ENCODE data around the gene GRIN2D. TPM values are rescaled to one million over a fixed set of nuclear protein-coding genes. Genes with fewer than 3 reads are reported as not detected.
A peak's percentile ranks its signal among the peaks of the same experiment; 100 is the strongest.
"Not testable (repeated sequence)": the region's sequence is repeated elsewhere in the genome, so short reads cannot be mapped to it uniquely, and the experiment has no call there.

Gene GRIN2D
- total RNA-seq, 1 donor from 2014 or later: 0.34 TPM

DNA sequence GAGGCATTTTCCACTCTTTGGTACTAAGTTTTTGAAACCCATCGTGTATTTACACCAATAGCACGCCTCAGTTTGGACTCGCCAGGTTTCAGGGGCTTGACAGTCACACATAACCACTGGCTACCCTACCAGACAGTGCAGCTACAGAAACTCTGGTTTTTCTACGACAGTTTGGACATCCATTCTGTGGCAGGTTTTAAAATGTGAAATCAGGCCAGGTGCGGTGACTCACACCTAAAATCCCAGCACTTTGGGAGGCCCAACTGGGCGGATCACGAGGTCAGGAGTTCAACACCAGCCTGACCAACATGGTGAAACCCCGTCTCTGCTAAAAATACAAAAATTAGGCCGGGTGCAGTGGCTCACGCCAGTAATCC is 15.3 kb upstream of the GRIN2D start:
- intact Hi-C loops (cut with micrococcal nuclease): no loop called here
- Mint-ChIP-seq H3K36me3 (ENCODE audit: low read depth) (peaks cover 13% of the 10 kb centered on the region), H3K27ac (no peak overlapping the region), H3K4me3 (ENCODE audit: low read depth) (no peak overlapping the region), H3K9me3 (no peaks in the 10 kb centered on the region), H3K4me1 (ENCODE audit: low read depth) (no peaks in the 10 kb centered on the region), H3K27me3 (ENCODE audit: low read depth) (no peaks in the 10 kb centered on the region)
- DNase-seq (ENCODE audit: low spot score): no peak

DNA sequence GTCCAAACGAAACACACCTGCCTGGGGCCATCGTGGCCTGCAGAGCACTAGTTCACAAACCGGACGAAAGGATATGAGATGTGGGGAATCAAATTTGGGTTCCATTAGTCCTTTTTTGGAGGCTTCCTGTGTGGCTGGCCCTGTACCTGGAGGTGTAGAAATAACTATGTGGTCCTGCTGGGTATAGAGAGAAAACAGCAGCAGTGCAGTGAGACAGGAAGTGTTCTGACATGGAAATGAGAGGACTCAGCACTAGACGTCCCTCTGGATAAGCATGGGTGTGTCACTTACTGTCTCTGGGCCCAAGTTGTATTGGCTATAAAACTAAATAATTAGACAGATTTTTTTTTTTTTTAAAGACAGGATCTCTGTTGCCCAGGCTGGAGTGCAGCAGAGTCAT is 14.4 kb upstream of the GRIN2D start:
- no peak for DNase-seq (ENCODE audit: low spot score)
- intact Hi-C loops (cut with micrococcal nuclease): no loop called here
- H3K9me3 Mint-ChIP-seq: no peaks in the 10 kb centered on the region
- H3K36me3 Mint-ChIP-seq (ENCODE audit: low read depth): peaks cover 19% of the 10 kb centered on the region
- H3K27ac Mint-ChIP-seq: no peak overlapping the region
- H3K27me3 Mint-ChIP-seq (ENCODE audit: low read depth): no peaks in the 10 kb centered on the region
- no peak overlapping the region for H3K4me3 Mint-ChIP-seq (ENCODE audit: low read depth)
- H3K4me1 Mint-ChIP-seq (ENCODE audit: low read depth): no peaks in the 10 kb centered on the region

DNA sequence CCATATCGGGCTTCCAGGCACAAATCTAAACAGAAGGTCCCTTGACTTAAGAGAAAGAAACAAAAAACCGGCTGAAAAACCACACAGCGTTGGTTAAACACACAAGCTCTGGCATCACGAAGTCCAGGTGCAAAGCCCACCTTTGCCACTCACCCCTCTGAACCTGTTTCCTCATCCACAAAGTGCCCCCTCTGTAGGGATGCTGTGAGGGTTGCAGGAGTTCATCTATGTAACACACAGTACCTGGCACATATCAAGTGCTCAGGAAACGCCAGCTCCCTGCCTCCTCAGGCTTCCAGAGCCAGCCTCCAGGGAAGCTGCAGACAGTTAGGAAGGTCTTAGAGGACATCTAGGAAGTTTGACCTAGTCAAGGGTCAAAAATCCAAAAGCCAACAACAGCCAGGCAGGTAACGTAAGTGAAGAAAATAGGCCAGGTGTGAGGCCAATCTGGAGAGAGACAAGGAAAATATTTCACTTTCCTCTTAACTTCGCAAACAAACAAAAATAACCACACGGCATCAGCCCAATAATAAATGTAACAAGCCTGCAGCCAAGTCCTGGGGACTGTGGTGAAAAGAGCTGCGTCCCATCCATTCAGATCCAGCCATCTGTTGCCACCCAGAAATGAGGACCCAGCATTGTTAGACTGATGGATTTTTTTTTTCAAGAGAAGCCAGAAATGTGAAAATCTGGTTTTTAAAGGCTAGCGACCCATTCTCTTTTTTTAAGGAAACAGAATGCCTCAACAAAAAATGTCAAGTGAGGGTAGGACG is 12.1 kb upstream of the GRIN2D start:
- H3K36me3 Mint-ChIP-seq (ENCODE audit: low read depth): peaks cover 32% of the 10 kb centered on the region
- no peaks in the 10 kb centered on the region for H3K4me1 Mint-ChIP-seq (ENCODE audit: low read depth)
- H3K9me3 Mint-ChIP-seq: no peaks in the 10 kb centered on the region
- DNase-seq (ENCODE audit: low spot score): no peak
- no peaks in the 10 kb centered on the region for H3K27me3 Mint-ChIP-seq (ENCODE audit: low read depth)
- no peak overlapping the region for H3K4me3 Mint-ChIP-seq (ENCODE audit: low read depth)
- intact Hi-C loops (cut with micrococcal nuclease): no loop called here
- H3K27ac Mint-ChIP-seq: no peak overlapping the region

DNA sequence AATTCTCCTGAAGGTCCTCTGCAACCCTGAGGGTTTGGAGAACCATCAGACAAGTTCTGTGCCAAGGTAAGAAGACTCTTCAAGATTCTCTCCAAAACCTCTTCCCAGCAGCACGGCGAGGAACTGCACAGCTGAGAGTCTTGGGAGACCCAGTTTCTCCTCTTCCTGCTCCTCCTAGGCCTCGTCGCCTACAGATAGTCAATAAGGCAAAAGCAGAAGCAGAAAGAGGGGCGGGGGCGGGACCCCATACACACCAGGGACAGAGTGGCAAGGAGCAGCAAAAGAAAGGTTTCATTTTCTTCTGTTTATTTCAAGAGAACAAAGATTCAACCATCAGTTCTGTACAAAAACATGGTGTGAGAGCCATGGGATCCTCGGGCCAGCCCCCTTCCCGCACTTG is 11.2 kb upstream of the GRIN2D start:
- Mint-ChIP-seq H3K27ac (no peak overlapping the region), H3K9me3 (no peaks in the 10 kb centered on the region), H3K4me1 (ENCODE audit: low read depth) (no peaks in the 10 kb centered on the region), H3K36me3 (ENCODE audit: low read depth) (peaks cover 37% of the 10 kb centered on the region), H3K27me3 (ENCODE audit: low read depth) (no peaks in the 10 kb centered on the region), H3K4me3 (ENCODE audit: low read depth) (no peak overlapping the region)
- DNase-seq (ENCODE audit: low spot score): no peak
- intact Hi-C loops (cut with micrococcal nuclease): no loop called here

DNA sequence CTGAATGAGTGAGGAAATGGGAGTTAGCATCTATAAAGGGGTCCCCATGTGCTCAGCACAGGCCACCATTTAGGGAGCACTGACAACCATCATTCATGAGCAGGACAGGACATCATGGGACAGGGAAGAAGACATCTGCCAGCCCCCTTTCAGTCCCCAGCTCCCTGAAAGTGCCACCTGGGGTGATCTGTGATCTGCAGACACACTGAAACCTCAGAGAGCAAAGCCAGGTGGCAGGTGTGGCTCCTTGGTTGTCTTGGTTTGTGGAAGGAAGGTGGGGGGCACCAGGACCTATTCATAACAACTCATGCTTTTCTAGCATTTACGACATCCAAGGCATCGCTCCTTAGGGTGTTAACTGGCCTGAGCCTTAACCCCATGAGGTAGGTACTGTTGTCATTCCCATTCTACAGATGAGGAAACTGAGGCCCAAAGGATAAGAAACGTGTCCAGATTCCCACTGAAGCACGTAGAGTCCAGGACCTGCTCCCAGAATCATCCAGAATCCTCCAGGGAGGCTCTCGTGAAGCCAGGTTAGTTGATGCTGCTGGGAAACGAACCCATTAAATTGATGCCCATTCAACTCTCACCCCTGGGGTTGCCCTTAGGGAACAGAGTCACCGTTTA is 7.9 kb upstream of the GRIN2D start:
- Mint-ChIP-seq H3K36me3 (ENCODE audit: low read depth) (peaks cover 52% of the 10 kb centered on the region), H3K4me3 (ENCODE audit: low read depth) (no peak overlapping the region), H3K9me3 (no peaks in the 10 kb centered on the region), H3K27me3 (ENCODE audit: low read depth) (no peaks in the 10 kb centered on the region), H3K4me1 (ENCODE audit: low read depth) (peaks cover 6% of the 10 kb centered on the region), H3K27ac (no peak overlapping the region)
- intact Hi-C loops (cut with micrococcal nuclease): no loop called here
- no peak for DNase-seq (ENCODE audit: low spot score)

DNA sequence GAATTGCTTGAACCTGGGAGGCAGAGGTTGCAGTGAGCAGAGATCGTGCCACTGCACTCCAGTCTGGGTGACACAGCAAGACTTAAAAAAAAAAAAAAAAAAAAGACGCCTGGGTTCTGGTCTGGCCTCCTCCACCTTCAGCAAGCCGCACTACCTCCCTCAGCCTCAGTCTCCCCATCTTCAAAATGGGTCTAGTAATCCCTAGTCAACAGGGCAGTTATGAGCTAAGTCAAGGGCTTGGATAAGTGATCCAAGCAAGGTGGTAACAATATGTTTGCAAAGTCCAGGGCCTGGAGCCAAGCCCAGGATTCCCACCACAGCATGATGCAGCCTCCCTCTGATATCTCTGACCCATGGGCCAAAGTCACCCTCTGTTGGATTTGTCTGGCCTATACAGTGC is 6.5 kb upstream of the GRIN2D start:
- Mint-ChIP-seq H3K4me1 (ENCODE audit: low read depth) (peaks cover 9% of the 10 kb centered on the region), H3K9me3 (no peaks in the 10 kb centered on the region), H3K27ac (no peak overlapping the region), H3K36me3 (ENCODE audit: low read depth) (peaks cover 46% of the 10 kb centered on the region), H3K4me3 (ENCODE audit: low read depth) (no peak overlapping the region), H3K27me3 (ENCODE audit: low read depth) (peaks cover 4% of the 10 kb centered on the region)
- DNase-seq (ENCODE audit: low spot score): no peak
- intact Hi-C loops (cut with micrococcal nuclease): no loop called here

DNA sequence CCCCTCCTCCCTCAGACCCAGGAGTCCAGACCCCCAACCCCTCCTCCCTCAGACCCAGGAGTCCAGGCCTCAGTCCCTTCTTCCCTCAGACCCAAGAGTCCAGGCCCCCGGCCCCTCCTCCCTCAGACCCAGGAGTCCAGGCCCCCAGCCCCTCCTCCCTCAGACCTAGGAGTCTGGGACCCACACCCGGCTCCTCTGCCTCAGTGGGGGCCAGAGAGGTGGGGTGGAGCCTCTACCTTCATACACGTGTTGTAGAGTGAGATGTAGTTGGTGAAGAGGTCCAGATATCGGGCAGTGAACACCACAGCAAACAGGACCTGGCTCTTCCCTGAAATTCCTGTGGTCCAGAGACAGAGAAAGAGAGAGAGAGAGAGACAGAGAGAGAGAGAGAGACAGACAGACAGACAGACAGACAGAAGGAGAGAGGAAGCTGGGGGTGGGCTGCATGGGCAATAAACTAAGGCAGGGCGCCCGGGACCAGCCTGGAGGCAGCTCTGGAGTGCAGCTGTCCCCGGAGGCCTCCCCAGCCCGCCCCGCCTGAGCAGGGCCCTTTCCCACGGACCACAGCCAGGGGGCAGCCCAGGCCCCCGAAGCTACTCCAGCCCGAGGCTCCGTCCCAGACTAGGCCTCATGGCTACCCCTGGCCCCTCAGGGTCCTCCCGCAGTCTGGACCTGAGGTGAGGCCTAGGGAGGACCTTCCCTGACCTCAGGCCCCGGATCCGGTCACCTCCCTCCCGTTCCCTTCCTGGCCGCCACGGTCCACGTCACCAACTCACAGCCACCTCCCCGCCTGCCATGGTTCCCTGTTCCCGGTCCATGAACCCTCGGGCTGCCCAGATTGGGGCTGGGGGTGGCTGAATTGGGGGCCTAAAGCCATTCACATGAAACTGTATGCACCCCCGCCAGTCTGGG is 3.0 kb upstream of the GRIN2D start:
- intact Hi-C loops (cut with micrococcal nuclease): loop anchor here (1.0 kb wide), 1 partner anchor 26 kb away; the partner anchor contains the start of gene SYNGR4
- Mint-ChIP-seq H3K4me1 (ENCODE audit: low read depth) (peaks cover 14% of the 10 kb centered on the region), H3K4me3 (ENCODE audit: low read depth) (peak overlapping the region; percentile 99), H3K27ac (peak overlapping the region; percentile 97), H3K36me3 (ENCODE audit: low read depth) (peaks cover 24% of the 10 kb centered on the region), H3K9me3 (no peaks in the 10 kb centered on the region), H3K27me3 (ENCODE audit: low read depth) (peaks cover 26% of the 10 kb centered on the region)
- peak; percentile 55 for DNase-seq (ENCODE audit: low spot score)

DNA sequence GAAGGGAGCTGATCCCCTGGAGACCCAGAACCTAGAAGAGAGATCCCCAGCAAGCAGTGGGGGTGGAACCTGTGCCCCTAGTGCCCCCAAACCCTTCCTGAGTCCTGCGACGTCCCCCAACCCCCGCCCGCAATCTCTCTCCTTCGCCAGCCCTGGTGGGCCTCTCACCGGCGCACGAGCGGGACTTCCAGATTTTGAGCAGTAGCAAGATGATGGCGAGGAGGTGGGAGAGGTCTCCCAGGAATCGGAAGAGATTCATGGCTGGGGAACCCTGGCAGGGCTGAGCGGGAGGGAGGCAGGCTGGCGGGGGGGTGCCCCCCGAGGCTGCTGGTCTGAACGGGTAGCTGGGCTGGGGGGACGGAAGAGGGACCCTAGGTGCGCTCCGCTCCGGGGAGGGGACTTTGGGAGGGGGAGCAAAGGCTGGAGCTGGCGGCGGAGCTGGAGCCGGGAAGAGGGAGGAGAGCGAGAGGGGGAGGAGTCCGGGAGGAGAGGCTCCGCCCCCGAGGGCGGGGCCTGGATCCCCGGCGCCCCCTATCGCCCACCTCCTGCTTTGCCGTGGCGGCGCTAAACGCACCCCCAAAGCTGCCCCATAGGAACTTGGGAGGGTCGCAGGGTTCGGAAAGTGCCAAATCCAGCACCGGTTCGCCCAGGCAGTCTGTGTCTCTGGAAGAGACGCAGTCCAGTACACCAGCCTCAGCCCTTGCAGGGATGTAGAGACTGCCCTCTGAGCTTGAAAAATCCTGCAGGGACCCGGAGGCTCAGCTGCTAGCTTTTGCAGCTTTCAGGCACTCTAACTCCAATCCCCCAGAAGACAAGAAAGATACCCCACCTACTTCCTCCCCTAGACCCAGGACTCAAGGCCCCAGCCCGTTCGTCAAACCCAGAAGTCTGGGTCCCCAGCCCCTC is 2.1 kb upstream of the GRIN2D start, which contains the start of gene KDELR1:
Gene KDELR1 (minus strand): TSS at position 452 of the 906 bp plus-strand sequence. CDS start 193 bp downstream, at position 259.
- H3K27me3 Mint-ChIP-seq (ENCODE audit: low read depth): peaks cover 35% of the 10 kb centered on the region
- peak; percentile 69 for DNase-seq (ENCODE audit: low spot score)
- H3K9me3 Mint-ChIP-seq: no peaks in the 10 kb centered on the region
- H3K27ac Mint-ChIP-seq: peak within 1 kb of the TSS; percentile 97
- peak within 1 kb of the TSS; percentile 99 for H3K4me3 Mint-ChIP-seq (ENCODE audit: low read depth)
- H3K36me3 Mint-ChIP-seq (ENCODE audit: low read depth): peaks cover 19% of the 10 kb centered on the region
- intact Hi-C loops (cut with micrococcal nuclease): loop anchor here (1.0 kb wide), 1 partner anchor 27 kb away; the partner anchor contains the start of gene SYNGR4
- peaks cover 16% of the 10 kb centered on the region for H3K4me1 Mint-ChIP-seq (ENCODE audit: low read depth)

DNA sequence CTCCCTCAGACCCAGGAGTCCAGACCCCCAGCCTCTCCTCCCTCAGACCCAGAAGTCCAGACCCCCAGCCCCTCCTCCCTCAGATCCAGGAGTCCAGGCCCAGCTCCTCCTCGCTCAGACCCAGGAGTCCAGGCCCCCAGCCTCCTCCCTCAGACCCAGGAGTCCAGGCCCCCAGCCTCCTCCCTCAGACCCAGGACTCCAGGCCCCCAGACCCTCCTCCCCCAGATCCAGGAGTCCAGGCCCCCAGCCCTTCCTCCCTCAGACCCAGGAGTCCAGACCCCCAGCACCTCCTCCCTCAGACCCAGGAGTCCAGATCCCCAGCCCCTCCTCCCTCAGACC is 1.5 kb upstream of the GRIN2D start:
- H3K9me3 Mint-ChIP-seq; intact Hi-C loops (cut with micrococcal nuclease); H3K27ac Mint-ChIP-seq; DNase-seq (ENCODE audit: low spot score): not testable (repeated sequence)
- Mint-ChIP-seq H3K4me3 (ENCODE audit: low read depth) (peak overlapping the region; percentile 99), H3K36me3 (ENCODE audit: low read depth) (peaks cover 17% of the 10 kb centered on the region), H3K27me3 (ENCODE audit: low read depth) (peaks cover 39% of the 10 kb centered on the region), H3K4me1 (ENCODE audit: low read depth) (peaks cover 16% of the 10 kb centered on the region)

DNA sequence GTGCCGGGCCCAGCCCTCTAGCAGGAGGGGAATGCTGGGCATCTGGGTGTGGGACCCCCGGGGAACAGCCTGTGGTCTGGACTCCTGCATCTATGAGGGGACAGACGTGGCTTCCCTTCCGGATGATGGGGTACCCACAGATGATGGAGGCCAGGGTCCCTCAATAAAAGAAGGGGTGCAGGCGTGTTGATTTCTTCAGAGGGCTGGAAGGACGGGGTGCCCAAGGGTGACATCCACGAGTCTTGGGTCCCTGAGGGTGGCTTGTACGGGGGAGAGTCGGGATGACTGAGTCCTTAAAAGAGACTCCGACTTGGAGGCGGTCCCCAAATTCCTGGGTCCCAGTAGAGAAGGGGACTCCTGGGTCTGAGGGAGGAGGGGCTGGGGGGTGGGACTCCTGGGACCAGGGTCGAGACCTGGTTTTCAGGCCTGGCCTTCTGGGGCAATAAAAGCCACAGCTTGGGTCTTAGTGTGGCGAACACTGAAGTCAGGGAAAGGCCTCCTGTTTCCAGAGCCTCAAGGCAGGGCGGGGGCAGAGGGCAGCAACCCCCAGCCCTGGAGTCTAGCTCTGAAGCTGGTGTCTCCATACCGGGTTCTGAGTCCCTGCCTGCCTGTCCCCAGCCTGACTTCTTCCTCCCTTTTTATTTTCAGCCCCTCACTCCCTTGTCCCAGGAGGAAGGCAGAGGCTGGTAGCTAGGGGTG is 459 bp upstream of the GRIN2D start:
- intact Hi-C loops (cut with micrococcal nuclease): no loop called here
- Mint-ChIP-seq H3K36me3 (ENCODE audit: low read depth) (peaks cover 8% of the 10 kb centered on the region), H3K27ac (no peak overlapping the region), H3K9me3 (no peaks in the 10 kb centered on the region), H3K4me1 (ENCODE audit: low read depth) (peaks cover 25% of the 10 kb centered on the region), H3K27me3 (ENCODE audit: low read depth) (peaks cover 48% of the 10 kb centered on the region), H3K4me3 (ENCODE audit: low read depth) (no peak overlapping the region)
- DNase-seq (ENCODE audit: low spot score): no peak

DNA sequence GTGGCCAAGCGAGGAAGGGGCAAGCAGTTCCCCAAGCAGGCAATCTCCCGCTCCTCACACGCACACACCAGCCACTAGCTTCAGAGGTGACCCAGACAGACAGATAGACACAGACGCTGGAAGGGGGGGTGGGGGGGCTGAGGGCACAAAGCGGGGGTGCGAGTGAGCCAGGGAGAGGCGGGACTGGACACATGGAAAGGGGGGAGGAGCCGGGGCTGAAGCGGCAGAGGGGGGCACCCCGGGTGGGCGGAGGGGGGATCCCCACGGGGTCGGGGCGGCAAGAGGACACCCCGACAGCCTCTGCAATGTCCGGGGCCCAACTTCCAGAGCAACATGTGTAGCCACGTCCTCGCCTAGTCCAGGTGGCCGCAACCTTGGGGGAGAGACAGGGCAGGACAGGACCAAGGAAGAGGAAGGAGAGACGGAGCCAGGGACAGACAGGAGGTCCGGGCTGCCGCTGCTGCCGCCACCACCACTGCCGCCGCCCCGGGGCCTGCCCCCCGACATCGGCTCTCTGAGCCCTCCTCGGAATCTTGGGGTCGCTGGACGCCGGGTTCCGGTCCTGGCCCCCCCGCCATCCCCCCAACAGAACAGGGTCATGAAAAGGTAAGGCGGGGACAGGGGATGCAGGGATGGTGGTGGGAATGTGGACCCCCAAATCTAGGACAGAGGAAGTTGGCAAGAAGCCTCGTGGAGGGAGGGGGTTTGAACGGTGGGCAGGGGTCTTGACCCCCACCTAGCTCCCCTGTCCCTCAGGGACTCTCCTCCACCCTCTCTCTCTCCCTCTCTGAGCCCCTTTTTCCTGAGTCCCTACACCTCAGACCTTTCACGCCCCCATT is 1.1 kb downstream of the GRIN2D start:
- Mint-ChIP-seq H3K27me3 (ENCODE audit: low read depth) (peaks cover 49% of the 10 kb centered on the region), H3K9me3 (peaks cover 3% of the 10 kb centered on the region), H3K27ac (no peak overlapping the region), H3K36me3 (ENCODE audit: low read depth) (no peaks in the 10 kb centered on the region), H3K4me3 (ENCODE audit: low read depth) (no peak overlapping the region), H3K4me1 (ENCODE audit: low read depth) (peaks cover 28% of the 10 kb centered on the region)
- intact Hi-C loops (cut with micrococcal nuclease): loop anchor here (5.0 kb wide), 2 partner anchors 53 to 62 kb away; partner anchors contain the start of gene GRWD1
- no peak for DNase-seq (ENCODE audit: low spot score)

Data from activated T-helper 2 cell treated with anti-CD3 and anti-CD28 coated beads, Interferon-gamma antibody, Interleukin-2, Interleukin-4, amounts not matched to agents 10 μg/mL and 5 μg/mL and 100 μg/mL, durations not matched to agents 14 hours and 24 hours and 36 hours (primary cell).